ENCODE results near the gene YEATS4.

The YEATS4 gene

GRCh38 chr12:69392179-69392928 lies 32.8 kb downstream of the YEATS4 start:
- DNase-seq (ENCODE audit: low read depth in 2 of 2), result no peak

GRCh38 chr12:69396041-69396440 lies 36.5 kb downstream of the YEATS4 start:
- DNase-seq (ENCODE audit: low read depth in 2 of 2), result no peak

- no peak for DNase-seq (ENCODE audit: low read depth in 2 of 2)
Measured at GRCh38 chr12:69396963-69397362, 37.4 kb downstream of the YEATS4 start.

- no peak for DNase-seq (ENCODE audit: low read depth in 2 of 2)
Measured at GRCh38 chr12:69397978-69398377, 38.4 kb downstream of the YEATS4 start.

GRCh38 chr12:69401940-69402339 lies 42.4 kb downstream of the YEATS4 start:
- DNase-seq (ENCODE audit: low read depth in 2 of 2), result no peak

- DNase-seq (ENCODE audit: low read depth in 2 of 2), result no peak
Measured at GRCh38 chr12:69404851-69405565, 45.5 kb downstream of the YEATS4 start.

- DNase-seq (ENCODE audit: low read depth in 2 of 2), result no peak
Measured at GRCh38 chr12:69405566-69405865, 46.0 kb downstream of the YEATS4 start.

GRCh38 chr12:69406217-69406616 lies 46.7 kb downstream of the YEATS4 start:
- no peak for DNase-seq (ENCODE audit: low read depth in 2 of 2)

GRCh38 chr12:69410571-69410970 lies 51.0 kb downstream of the YEATS4 start:
- no peak for DNase-seq (ENCODE audit: low read depth in 2 of 2)

GRCh38 chr12:69412655-69413054 lies 53.1 kb downstream of the YEATS4 start:
- DNase-seq (ENCODE audit: low read depth in 2 of 2), result no peak

- DNase-seq (ENCODE audit: low read depth in 2 of 2), result no peak
Measured at GRCh38 chr12:69415471-69416275, 56.1 kb downstream of the YEATS4 start.

- no peak for DNase-seq (ENCODE audit: low read depth in 2 of 2)
Measured at GRCh38 chr12:69417231-69417630, 57.7 kb downstream of the YEATS4 start.

- no peak for DNase-seq (ENCODE audit: low read depth in 2 of 2)
Measured at GRCh38 chr12:69417741-69418167, 58.2 kb downstream of the YEATS4 start.

GRCh38 chr12:69419701-69420100 lies 60.2 kb downstream of the YEATS4 start:
- DNase-seq (ENCODE audit: low read depth in 2 of 2), result no peak

GRCh38 chr12:69421548-69421947 lies 62.0 kb downstream of the YEATS4 start:
- DNase-seq (ENCODE audit: low read depth in 2 of 2), result no peak

GRCh38 chr12:69423037-69423905 lies 63.7 kb downstream of the YEATS4 start:
- DNase-seq (ENCODE audit: low read depth in 2 of 2), result no peak

GRCh38 chr12:69425417-69425816 lies 65.9 kb downstream of the YEATS4 start:
- DNase-seq (ENCODE audit: low read depth in 2 of 2), result no peak

GRCh38 chr12:69428351-69429073 lies 69.0 kb downstream of the YEATS4 start:
- DNase-seq (ENCODE audit: low read depth in 2 of 2), result no peak

- DNase-seq (ENCODE audit: low read depth in 2 of 2), result no peak
Measured at GRCh38 chr12:69430942-69431590, 71.5 kb downstream of the YEATS4 start.

- DNase-seq (ENCODE audit: low read depth in 2 of 2), result no peak
Measured at GRCh38 chr12:69431591-69432222, 72.2 kb downstream of the YEATS4 start.

Data from stimulated activated CD4-positive, alpha-beta T cell treated with anti-CD3 and anti-CD28 coated beads, Interleukin-4, amount 100 ng/mL, for 48 hours (primary cell).